ENCODE results near the gene DISP3.

DISP3 gene, protein sequence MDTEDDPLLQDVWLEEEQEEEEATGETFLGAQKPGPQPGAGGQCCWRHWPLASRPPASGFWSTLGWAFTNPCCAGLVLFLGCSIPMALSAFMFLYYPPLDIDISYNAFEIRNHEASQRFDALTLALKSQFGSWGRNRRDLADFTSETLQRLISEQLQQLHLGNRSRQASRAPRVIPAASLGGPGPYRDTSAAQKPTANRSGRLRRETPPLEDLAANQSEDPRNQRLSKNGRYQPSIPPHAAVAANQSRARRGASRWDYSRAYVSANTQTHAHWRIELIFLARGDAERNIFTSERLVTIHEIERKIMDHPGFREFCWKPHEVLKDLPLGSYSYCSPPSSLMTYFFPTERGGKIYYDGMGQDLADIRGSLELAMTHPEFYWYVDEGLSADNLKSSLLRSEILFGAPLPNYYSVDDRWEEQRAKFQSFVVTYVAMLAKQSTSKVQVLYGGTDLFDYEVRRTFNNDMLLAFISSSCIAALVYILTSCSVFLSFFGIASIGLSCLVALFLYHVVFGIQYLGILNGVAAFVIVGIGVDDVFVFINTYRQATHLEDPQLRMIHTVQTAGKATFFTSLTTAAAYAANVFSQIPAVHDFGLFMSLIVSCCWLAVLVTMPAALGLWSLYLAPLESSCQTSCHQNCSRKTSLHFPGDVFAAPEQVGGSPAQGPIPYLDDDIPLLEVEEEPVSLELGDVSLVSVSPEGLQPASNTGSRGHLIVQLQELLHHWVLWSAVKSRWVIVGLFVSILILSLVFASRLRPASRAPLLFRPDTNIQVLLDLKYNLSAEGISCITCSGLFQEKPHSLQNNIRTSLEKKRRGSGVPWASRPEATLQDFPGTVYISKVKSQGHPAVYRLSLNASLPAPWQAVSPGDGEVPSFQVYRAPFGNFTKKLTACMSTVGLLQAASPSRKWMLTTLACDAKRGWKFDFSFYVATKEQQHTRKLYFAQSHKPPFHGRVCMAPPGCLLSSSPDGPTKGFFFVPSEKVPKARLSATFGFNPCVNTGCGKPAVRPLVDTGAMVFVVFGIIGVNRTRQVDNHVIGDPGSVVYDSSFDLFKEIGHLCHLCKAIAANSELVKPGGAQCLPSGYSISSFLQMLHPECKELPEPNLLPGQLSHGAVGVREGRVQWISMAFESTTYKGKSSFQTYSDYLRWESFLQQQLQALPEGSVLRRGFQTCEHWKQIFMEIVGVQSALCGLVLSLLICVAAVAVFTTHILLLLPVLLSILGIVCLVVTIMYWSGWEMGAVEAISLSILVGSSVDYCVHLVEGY (N-terminal part only)

DNA sequence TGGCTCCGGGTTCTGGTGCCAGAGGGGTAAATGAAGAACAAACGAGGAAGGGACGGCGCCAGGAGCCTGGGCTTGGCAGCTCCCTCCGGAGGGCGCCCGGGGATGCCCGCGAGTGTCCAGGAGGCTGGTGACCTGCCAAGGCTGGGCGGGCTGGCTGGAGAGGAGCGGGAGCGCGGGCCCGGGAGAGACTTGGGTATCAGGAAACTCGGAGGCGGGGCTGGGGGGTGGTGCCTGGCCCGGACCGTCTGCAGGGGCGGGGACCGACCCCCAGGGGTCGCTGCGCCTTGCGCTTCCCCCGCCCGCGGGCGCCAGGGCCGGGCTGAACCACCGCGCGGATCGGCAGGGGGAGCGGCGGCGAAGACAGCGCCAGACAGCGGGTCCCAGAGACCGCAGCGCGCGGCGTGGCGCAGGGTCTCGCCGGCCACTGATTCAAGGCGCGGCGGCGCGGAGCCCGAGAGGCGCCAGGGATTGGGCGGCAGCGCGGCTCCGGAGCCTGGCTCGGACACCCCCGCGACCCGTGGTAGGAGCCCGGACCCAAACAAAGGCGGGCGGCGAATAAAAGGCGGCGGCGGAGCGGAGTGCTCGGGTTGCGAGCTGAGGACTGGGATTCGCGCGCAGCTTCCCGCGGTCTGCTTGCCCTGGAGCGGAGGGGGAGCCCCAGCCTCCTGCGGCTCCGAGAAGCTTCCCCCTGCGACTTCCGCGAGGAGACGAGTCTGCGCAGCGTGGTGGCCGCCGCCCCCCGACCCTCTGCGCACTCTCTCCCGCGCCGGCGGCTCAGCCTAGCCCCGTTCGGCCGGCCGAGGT, at the start of gene DISP3:
Gene DISP3, plus strand, starts transcription at position 585 of the 804 bp plus-strand sequence. CDS start 21,838 bp downstream, outside the sequence.
- DNase-seq (ENCODE audit: low read depth in 2 of 2) = peak; percentile 23 to 34

DNA sequence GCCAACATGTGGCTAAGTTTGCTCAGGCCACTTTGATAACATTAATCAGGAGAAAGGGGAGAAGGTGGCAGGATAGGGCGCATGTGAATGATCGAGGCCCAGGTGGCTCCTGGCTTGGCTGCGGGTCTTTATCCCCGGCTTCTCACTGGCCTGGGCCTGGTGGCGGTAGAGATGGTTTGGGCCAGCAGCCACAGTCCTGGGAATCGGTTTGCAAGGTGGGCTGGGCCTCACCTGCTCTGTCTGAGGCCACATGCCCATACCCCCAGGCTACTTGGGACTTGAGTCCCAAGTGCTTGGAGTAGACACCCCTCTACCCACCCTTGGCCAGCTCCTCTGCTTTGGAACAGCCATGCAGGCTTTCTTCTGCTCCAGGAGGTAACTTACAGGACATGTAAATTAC, 49.7 kb upstream of the DISP3 start:
- DNase-seq (ENCODE audit: low read depth in 2 of 2) = no peak

DNA sequence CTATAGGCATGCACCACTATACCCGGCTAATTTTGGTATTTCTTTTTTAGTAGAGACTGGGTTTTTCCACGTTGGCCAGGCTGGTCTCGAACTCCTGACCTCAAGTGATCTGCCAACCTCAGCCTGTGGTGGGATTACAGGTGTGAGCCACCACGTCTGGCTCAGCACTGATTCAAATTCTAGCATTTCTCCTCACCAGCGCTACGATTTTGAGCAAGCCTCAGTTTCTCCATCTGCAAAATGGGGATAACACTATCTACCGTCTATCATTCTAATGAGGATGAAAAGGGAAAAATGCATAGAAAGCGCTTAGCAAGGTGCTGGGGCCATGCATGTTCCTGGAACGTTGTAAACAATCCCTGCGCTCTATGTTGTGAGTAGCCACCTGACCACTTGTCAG, 49.0 kb upstream of the DISP3 start:
- DNase-seq (ENCODE audit: low read depth in 2 of 2) = no peak

DNA sequence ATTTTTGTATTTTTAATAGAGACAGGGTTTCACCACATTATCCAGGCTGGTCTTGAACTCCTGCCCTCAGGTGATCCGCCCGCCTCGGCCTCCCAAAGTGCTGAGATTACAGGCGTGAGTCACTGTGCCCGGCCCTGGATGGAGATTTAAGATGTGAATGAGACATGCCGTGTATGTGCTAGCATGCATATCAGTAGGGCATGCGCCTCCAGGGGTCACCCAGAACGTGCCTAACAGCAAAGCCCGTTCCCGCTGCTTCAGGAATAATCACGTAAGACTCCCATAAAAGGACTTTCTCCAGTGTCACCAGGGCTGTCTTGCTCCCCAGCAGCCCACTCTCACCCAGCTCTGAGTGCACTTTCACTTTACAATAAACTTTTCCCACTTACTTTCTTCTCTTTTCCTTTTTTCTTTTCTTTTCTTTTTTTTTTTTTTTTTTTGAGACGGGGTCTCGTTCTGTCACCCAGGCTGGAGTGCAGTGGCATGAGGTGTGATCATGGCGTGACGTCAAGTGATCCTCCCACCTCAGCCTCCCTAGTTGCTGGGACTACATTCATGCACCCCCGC, 46.9 kb upstream of the DISP3 start:
- DNase-seq (ENCODE audit: low read depth in 2 of 2) = no peak

DNA sequence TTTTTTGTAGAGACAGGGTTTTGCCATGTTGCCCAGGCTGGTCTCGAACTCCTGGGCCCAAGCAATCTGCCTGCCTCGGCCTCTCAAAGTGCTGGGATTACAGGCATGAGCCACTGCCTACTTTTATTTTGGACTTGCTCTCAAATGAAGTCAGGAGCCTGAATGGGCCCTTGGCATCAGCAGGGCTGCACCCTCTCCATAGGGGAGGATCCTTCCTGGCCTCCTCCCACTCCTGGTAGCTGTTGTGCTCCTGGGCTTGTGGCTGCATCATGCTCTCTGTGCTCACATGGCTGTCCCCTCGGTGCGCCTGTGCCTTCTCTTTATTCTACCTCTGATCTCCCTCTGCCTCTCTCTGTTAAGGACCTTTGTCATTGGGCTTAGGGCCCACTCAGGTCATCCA, 46.4 kb upstream of the DISP3 start:
- DNase-seq (ENCODE audit: low read depth in 2 of 2) = no peak

DNA sequence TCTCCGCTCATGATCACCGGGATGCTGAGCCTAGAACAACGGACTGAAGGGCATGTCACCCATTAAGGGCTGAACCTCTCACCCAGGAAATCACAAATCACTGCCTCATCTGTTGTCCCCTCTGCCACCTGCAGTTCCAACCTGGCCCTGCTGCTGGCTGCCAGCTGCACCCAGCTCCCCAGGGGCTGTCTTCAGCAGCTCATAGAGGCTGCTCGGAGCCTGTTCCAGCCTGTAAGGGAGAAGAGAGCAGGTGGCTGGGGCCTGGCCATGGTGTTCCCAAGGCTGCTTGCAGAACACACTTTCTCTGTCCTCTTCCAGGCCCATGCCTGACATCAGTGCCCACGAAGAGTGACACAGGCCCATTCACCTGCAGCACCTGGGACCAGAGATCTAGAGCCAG, 44.5 kb upstream of the DISP3 start:
- DNase-seq (ENCODE audit: low read depth in 2 of 2) = no peak

DNA sequence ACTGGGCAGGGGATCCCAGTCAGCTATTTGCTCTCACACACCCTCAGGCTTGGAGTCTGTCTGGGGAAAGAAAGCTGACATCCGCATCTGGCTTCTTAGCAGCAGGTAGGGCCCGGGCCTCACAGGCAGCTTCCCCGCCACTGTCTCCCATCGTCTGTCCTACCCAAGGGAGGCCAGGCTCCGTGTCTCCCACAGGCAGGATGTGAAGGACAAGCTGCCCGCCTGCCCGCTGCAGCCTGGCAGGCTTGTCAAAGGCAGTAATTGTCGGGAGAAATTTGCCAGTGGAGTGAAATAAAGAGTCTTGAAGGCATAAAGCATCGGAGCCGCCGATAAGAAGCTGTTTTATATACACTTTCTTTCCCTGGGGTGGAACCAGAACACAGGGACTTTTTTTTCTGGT, 44.0 kb upstream of the DISP3 start:
- DNase-seq (ENCODE audit: low read depth in 2 of 2) = no peak

DNA sequence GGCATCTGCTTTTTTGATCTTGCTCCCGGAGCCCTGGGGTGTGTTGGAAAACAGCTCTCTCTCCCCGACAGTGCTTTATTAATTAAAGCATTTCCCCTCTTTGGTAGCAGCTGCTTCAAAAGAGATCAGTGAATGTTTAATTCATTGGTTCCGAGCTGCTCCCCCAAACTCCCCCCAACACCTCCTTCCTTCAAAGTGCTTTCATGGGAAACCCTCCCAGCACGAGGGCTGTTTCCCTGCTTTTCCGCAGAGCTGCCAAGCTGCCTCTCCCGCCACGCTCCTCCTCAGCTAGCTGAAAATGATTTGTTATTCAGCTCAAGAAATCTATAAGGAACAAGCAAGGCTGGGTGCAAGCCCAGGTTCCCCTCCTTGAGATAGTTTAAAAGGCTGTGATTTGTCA, 40.0 kb upstream of the DISP3 start:
- DNase-seq (ENCODE audit: low read depth in 2 of 2) = no peak

DNA sequence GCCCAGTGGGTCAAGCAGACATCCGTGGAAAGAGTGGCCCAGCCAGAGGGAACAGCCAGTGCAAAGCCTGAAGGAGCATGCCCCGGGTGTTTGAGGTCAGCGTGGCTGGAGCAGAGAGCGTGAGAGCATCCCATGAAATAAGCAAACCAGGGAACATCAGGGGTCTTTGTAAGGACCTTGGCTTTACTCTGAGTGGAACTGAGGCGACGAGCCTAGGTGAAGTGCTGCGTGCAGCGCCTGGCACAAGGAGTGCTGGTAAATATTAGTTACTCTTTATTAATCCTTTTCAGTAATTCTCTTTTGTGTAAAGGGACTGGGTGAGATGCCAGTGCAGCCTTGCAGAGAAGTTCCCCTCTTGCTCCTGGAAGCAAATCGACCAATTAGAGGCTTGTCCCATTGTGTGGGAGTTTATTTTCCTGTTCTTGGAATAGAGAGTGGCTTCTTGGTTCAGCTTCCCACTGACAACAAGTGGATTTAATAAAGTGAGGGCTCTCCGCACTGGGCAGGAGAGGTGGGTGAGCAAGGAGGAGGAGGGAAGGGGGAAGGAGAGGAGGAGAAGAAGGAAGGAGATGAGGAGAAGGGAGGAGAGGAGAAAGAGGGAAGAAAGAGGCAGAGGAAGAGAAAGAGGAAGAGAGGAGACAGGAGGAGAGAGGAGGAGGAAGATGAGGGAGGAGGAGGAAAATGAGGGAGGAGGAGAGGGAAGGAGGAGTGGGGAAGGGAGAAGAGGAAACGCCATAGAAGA, 37.6 kb upstream of the DISP3 start:
- DNase-seq (ENCODE audit: low read depth in 2 of 2) = no peak

DNA sequence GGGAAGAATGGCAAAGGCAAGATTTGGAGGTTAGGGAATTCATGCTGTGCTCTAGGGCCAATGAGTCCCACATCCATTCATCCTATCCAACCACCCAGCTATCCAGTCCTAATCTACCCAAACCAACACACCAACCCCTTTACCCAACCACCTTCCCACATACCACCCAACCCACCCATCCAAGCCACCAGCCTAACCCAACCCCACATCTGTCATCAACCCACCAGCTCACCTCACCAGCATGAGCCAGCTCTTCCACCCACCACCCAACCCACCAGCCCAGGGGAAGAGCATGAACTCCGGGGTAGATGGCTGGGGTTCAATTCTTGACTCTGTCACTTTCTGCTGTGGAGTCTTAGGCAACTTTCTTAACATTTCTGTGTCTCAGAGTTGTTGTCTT, 35.9 kb upstream of the DISP3 start:
- DNase-seq (ENCODE audit: low read depth in 2 of 2) = no peak

DNA sequence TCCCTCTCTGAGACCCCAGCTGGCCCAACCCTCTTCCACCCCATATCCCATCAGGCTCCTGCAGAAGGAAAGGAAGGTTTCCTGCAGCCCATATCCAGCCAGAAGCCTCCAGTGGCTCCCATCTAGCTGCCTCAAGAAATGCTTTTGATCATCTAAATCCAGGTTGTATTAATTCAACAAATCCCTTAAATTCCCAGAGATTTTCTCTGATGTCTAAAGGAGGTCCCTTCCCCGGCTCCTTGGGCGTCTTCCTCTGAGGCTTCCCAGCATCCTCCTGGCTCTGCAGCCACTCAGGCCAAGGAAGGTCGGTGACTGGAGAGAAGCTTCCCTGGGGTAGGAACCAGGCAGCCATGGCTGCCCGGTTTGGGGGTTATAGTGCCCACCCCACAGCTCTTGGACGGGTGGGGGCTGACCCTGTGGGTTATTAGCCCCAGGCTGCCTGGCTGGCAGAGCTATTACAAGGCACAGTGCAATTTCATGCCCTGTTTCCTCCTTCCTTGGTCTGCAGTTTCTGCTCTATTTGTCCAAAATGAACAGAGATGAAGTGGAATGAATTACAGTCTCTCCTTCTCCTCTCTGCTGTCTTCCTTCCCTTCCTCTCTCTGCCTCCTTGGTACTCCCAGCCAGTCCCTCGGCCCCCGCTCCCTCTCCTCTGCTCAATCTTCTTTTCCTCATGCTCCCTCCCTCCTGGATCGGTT, 34.8 kb upstream of the DISP3 start:
- no peak for DNase-seq (ENCODE audit: low read depth in 2 of 2)

DNA sequence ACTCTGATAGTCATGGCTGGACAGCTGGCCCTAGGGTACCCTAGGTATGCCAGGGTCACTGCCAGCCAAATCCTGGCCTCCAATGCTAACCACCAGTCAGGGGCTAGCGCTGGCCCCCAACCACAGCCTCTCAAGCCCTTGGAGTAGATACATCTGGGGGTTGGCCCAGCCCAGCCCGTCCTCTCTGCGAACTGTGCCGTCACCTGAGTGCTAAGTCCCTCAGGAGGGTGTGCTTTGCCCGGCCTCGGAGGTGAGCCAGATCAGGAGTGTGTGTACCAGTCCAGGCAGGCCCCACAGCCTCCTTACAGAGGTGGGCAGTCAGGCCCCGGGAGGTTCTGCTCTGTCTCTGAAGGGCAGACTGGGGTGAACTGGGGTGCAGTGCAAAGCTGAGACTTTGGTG, 34.0 kb upstream of the DISP3 start:
- no peak for DNase-seq (ENCODE audit: low read depth in 2 of 2)

DNA sequence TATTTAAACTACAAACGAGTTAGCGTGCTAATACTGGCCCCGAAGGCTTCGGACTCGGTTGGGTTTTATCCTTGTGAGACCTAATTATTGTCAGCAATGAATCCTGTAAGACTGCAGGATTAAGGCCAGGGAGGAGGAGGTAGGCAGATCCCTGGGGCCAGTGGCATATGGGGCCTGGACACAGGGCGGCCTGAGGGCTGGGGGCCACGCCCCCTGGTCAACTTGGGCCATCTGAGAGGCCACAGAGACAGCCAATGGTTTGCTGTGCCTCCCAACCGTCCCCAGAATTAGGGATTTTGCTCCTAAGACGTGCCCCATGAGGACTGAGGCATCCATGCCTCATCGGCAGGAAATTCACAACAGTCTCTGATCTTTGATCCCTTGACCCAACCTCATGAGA, 31.1 kb upstream of the DISP3 start:
- DNase-seq (ENCODE audit: low read depth in 2 of 2) = no peak

DNA sequence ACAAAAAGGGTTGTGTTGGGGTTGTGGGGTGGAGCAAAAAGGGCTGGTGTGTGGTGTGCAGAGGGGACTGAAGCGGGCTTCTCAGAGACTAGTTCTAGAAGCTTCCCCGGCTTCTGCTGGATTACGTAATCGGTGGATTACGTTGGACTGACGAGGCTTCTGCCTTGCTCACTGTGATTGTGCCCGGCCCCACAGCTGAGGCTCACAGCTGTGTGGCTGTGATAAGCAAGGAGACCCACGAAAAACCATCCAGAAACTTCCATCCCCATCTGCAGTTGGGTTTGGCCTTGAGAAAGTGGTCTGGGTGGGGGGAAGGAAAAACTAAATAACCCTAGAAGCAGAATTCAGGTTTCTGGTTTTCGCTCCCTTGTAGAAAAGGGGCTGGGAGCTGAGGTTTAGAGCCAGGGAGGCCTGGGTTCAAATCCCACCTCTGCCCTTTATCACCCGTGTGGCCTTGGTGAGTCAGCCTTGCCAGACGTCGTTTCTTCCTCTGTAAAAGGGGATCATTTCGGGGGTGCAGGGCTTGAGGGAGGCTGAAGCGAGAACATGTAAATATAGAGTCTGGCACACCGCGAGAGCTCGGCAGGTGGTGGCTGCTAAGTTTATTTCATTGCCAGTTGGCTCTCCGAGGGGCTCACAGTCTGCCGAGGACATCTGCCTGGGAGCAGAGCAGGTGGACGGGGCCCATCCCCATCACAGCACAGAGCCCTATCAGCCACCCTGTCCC, 30.4 kb upstream of the DISP3 start:
- no peak for DNase-seq (ENCODE audit: low read depth in 2 of 2)

DNA sequence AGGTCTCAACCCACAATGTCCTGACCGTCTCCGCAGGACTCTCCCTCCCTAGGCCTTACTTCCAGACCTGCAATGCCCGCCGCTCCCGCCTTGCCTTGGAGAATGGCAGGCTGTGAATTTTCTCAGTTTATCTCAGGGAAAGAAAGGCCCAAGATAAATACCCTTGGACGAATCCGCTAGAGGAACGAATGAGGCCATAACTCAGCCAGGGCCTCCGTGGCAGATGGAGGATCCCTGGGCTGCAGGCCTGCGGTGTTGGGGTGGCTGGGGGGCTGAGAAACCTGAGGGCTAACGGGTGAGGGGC, 29.9 kb upstream of the DISP3 start:
- DNase-seq (ENCODE audit: low read depth in 2 of 2) = no peak

DNA sequence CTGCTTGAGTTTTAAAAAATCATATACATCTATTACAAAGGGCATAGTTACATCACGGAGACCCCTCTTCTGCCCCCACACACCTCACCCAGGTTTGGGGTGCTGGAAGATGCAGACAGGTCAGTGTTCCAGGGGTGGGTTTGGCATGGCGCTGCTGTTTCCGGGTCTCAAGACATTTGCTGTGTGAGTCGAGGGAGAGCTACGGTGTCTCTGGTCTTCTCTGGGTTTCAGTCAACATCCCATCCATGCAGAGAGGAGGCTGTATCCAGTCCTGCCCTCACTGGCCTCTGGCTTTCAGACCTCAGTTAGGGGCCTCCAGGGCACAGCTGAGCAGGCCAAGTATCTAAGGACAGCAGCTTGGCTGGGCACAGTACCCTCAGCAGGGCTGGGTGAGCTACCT, 28.6 kb upstream of the DISP3 start:
- DNase-seq (ENCODE audit: low read depth in 2 of 2) = no peak

DNA sequence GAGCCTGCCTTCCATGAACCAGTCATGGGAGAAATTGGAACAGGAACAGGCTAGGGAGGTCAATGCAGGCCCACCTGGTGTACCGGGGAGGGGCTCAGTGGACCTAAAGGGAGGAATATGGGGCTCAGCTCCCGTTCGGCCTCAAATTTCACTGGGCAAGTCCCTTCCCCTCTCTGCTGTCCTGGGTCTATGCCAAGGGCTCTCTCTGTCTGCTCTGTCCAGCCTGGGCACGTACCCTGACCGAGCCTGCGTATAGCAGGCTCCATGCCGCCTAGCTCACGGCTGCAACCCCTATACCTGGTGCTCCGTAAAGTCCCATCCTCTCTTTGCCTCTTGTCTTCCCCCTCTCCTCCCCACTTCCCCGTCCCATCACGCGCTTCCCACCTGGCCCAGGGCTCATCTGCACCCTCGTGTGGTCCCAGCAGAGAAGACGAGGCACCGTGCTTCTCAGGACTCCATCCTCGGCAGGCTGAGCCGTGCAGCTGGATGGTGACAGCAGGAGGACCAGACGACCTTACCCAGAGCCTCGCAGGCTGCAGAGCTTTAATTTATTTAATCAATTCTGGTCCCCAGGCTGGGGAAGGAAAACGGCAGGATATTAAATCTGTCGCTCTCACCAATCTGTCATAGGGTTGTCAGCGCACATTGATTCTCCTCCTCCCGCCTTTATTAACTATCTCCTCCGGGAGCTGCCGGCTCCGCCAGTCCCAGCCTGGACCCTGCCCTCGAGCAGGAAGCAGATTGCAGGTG, 25.0 kb upstream of the DISP3 start:
- no peak for DNase-seq (ENCODE audit: low read depth in 2 of 2)

DNA sequence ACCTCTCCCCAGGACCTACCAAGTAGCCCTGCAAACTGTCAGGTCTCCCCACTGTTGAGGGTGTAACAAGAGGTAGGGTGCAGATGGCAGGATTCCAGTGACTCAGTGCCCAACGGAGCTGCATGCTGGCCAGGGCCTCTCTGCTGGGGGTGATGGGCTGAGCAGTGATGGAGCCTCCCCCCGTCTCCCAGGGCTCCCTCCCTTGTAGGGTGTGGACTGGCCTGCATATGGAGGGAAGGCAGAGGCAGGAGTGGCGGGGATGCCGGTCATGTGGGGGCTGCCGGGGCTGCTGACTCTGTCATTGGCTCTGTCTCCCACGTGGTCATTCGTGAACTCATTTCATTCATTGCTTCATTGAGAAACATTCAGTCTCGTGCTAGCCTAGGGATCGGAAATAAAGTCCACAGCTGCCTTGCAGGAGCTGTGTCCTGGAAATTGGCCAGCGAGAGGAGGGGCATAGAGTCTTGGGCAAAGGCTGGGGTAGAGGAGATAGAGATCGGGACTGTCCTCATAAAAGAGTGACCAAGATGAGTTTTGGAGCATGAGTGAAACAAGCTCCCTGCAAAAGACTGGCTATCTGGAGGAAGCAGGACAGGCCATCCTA, 22.9 kb upstream of the DISP3 start:
- DNase-seq (ENCODE audit: low read depth in 2 of 2) = no peak
